GM19467 (cell line): Measurements from ENCODE around the gene NFYC.

ENCODE experiments used
- ATAC-seq: cut with Tn5 transposase; IDR thresholded peaks from one replicate; pipeline ENCODE4 v1.9.1; 2021; ENCODE audit warnings: mild to moderate bottlenecking, moderate library complexity; ENCODE audit not compliant: unreplicated experiment

The NFYC gene

GRCh38 chr1:40794974-40795715 lies 103.6 kb downstream of the NFYC start:
- no peak for ATAC-seq

DNA sequence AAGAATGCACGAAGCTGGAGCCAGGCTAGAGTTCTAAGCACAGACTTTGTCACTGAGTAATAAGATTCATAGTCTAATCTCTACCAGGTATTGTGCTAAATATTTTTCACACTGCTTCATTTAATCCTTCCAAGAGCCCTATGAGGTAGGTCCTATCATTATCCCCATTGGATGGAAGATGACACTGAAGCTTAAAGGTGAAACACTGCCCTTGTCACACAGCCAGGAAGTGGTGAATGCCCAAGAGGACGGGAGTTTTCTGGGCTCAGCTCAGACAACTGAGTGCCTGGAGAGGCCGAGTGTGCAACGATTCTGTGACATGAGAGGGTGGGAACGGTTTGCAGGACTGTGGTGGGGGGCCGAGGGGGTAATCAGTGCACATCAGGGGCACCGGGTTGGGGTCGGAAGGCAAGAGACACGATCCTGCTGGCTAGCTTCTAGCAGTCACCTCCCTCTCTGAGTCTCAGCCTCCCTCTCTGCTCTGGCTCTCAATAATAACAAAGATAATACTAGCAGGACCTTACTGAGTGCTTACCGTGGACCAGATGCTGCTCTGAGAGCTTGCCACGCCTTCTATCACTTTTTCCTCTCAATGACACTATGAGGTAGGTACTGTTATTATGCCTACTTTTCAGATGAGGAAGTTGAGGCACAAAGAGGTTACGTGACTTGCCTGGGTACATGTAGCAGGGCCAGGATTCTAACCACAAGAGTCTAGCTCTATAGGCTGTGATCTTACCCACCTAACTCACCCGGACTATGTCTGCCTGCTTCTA lies 104.5 kb downstream of the NFYC start:
- no peak for ATAC-seq

- ATAC-seq = no peak
These were observed 105.6 kb downstream of the NFYC start for GRCh38 chr1:40796939-40797667.

DNA sequence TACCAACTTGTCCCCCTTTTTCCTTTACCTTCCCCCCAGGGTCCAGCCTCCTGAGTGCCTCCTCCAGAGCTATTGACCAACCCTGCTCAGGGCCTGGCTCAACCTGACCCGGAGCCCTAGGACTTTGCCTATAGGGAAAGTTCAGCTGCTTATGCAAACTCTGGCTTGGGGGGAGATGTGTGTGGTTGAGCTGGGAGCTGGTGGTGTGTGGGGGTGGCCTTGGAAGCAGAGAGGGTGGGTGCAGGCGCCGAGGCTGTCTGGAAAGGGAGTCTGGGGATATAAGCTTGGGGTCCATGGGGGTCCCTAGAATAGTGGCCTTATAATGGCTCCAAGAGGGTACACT lies 106.1 kb downstream of the NFYC start:
- no peak for ATAC-seq

DNA sequence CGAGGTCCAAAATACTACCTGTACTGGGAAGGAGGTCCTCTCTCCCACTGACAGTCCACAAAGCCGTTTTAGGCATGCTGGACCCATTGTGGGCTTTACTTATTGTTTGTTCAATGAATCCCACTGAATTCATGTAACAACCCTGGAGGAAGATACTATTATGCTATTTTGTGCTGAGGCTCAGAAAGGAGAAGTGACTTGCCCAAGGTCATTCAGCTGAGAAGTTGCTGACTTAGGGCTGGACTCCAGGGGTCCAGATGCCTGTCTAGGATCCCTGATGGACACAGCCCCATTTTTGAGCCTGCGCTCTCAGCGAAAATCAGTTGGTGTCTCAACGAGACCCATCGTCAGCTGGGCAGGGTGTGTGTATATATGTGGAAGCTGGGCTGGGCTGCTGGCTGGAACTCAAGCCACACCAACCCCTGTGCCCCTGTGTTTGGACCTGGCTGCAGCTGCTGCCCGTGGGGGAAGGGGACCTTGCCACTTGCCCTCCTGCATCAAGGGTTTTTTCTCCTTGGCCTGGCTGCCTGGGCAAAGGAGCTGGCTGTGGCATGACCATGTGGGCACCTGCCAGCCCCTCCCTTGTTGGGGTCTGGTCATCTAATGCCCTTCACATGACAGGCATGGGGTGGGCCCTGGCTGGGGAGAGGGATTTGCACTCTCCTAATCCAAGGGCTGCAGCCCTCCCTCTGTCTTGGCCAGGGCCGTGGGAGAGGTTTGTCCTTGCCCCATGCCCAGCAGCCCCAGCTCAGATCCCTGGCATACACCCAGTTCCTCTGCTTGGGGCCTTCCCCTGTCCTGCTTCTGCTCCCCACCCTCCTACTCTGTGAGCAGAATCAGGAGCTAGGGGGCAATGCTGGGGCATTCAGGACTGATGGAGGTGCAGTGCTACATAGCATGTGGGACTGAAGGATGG lies 107.1 kb downstream of the NFYC start:
- no peak for ATAC-seq

DNA sequence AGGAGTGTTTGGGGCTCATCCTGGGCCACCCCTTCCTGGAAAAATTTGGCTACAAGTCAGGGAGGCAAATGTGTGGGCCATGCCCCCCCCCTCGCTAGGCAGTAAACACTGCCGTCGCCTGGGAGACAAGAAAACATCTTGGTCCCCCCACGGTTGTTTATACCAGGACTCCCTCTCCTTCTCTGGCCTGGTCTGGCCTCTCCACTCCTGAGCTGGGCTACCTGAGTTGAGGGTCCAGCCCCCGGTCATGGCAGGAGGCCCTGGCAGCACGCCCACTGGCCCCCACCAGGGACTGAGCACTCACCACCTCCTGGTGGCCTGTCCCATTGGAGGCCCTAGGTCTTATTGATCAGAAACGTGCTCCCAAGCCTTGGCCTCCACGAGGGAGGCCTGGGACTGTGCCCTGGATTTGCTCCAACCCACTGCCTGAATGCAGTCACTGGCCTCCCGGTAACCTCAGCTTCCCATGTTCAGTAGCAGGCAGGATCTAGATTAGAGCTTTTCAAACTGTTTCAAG lies 107.9 kb downstream of the NFYC start:
- no peak for ATAC-seq

GRCh38 chr1:40801742-40802077 lies 110.2 kb downstream of the NFYC start:
- no peak for ATAC-seq

DNA sequence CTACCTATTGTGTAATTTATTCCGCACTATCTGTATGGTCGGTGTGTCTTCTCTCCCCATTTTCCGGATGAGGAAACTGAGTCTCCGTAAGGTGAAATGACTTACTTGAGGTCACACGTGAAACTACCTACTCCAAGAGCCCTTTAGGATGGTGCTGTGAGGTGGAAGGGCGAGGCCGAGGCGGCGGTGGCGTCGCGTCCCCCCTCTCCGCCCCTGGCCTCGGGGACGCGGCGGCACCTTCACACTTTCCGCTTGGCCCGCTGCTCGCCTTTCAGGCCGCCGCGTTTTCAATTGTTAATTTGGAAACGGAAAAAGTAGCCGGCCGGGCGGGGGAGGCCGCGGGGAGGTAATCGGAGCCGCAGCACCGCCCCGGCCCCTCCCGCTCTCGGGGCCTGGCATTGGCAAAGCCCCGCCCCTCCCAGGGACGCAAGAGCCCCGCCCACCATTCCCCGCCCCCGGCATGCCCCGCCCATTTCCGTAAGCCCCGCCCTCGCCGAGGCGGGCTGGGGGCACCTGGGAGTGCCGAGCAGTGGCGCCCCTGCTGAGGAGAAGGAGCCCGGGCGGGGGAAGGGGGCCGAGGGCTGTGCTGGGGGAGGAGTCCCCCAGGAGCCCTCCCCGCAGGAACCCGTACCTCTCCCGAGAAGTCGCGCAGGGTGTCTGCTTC lies 110.7 kb downstream of the NFYC start:
- ATAC-seq = no peak

DNA sequence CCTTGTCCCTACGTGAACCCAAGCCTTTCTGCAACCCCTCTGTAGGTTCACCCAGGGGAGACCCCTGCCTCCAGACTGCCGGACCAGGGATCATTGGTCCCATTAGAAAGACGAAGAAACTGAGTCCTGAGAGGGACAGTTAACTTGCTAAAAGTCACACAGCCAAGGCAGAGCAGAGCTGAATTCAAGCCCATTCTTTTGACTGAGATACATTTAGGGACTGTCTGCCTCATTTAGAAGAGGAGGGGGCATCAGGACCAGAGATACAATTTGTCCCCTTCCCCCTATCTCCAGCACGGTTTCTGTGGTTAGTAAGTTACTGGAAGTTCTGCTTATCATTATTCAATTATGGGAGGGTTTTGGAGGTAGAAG lies 111.2 kb downstream of the NFYC start:
- ATAC-seq = no peak

DNA sequence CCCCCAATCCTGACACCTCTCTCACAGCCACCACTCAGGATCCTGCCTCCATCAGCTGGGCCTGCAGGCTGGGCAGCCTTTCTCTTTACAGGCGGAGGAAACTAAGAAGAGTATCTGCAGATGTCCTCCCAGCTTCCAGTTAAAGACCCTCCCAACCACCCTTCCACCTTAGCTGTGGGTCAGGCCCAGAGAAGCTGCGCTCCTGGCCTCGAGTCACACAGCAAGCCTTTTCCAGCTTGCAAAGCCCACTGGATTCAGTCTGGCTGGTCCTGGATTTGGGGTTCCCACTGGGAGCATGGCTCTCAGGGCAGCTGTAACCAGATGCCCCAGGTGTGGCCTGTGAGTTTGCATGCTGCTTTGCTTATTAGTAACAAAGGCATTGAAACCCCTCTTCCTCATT lies 111.9 kb downstream of the NFYC start:
- no peak for ATAC-seq

DNA sequence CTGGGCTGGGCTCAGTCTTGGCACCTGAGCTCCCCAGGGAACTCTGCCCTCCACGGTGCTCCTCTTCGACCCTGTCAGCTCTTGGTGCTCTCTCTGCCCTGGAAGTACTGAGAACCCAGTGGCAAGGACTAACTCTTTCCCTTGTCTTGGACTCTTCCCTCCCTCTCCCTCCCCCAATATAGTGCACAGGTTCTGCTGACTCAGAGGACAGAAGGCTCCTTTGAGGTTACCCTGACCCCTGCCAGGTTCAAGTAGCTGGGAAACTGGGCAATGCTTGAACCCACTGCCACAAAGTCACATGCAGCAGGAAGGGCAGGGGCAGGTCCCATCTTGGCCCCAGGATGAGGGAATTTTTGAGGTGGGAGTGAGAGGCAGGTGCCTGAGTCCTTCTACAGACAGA lies 112.4 kb downstream of the NFYC start:
- no peak for ATAC-seq

- ATAC-seq = no peak
These were observed 114.7 kb downstream of the NFYC start for GRCh38 chr1:40806240-40806639.

GRCh38 chr1:40806731-40807695 lies 115.5 kb downstream of the NFYC start:
- ATAC-seq = no peak

- ATAC-seq = no peak
These were observed 116.5 kb downstream of the NFYC start for GRCh38 chr1:40808002-40808401.

DNA sequence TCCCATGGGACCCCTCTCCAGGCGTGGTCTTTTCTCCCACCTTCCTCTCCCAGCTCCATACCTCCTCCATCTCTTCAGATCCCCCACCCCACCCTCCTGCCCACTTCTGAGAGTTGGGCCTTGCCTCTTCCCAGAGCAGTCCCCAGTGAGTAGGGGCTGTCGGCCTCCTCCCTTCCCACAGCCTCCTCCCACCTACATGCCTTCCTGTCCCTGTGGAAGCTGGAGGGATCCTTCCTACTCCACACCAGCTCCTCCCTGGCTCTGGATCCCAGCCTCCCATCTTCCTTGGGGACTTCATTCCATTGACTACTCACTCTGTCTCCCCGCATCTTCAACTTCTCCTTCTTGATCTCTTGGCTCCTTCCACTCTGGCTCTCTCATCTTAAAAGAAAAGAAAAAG lies 116.9 kb downstream of the NFYC start:
- no peak for ATAC-seq

GRCh38 chr1:40808909-40809308 lies 117.4 kb downstream of the NFYC start:
- no peak for ATAC-seq

- ATAC-seq = no peak
These were observed 119.4 kb downstream of the NFYC start for GRCh38 chr1:40810927-40811326.

GRCh38 chr1:40815420-40815819 lies 123.9 kb downstream of the NFYC start:
- ATAC-seq = no peak

- ATAC-seq = no peak
These were observed 126.3 kb downstream of the NFYC start for GRCh38 chr1:40817791-40818263.
